ENCODE measurements around the gene PFKFB3. TPM values are rescaled to one million over a fixed set of nuclear protein-coding genes. Genes with fewer than 3 reads are reported as not detected.
A peak's percentile ranks its signal among the peaks of the same experiment; 100 is the strongest.

PFKFB3 gene
- total RNA-seq, 1 donor, result 19.2 TPM

- H3K36me3 ChIP-seq (ENCODE audit: insufficient read depth, low read length), result no peaks in the 10 kb centered on the region
- H3K27me3 ChIP-seq (ENCODE audit: insufficient read depth, low read length), result no peaks in the 10 kb centered on the region
- H2AFZ ChIP-seq (ENCODE audit: low read length), result no peak overlapping the region
- no peaks in the 10 kb centered on the region for H4K20me1 ChIP-seq (ENCODE audit: insufficient read depth, low read length)
- no peaks in the 10 kb centered on the region for H3K9me3 ChIP-seq (ENCODE audit: low read depth, low read length)
- no peak overlapping the region for H3K4me2 ChIP-seq (ENCODE audit: insufficient read depth, low read length)
- H3K4me3 ChIP-seq (ENCODE audit: insufficient read depth, low read length), result no peak overlapping the region
- no peaks in the 10 kb centered on the region for H3K79me2 ChIP-seq (ENCODE audit: insufficient read depth, low read length)
- peaks cover 11% of the 10 kb centered on the region for H3K4me1 ChIP-seq (ENCODE audit: insufficient read depth, low read length)
- H3K27ac ChIP-seq (ENCODE audit: low read depth, low read length), result no peak overlapping the region
- no peak for TF ChIP-seq CTCF (IDR thresholded peaks at IDR 0.05; ENCODE audit: extremely low read depth, low read depth, low read length)
- DNase-seq (ENCODE audit: insufficient read length, low spot score, missing footprints), result no peak
These were observed 68.2 kb downstream of the PFKFB3 start for GRCh38 chr10:6270951-6271350.

GRCh38 chr10:6271663-6272062 is 68.9 kb downstream of the PFKFB3 start:
- H3K4me3 ChIP-seq (ENCODE audit: insufficient read depth, low read length), result no peak overlapping the region
- no peak for TF ChIP-seq CTCF (IDR thresholded peaks at IDR 0.05; ENCODE audit: extremely low read depth, low read depth, low read length)

GRCh38 chr10:6272126-6272525 is 69.4 kb downstream of the PFKFB3 start:
- no peak overlapping the region for H3K27ac ChIP-seq (ENCODE audit: low read depth, low read length)
- H3K79me2 ChIP-seq (ENCODE audit: insufficient read depth, low read length), result no peaks in the 10 kb centered on the region
- H4K20me1 ChIP-seq (ENCODE audit: insufficient read depth, low read length), result no peaks in the 10 kb centered on the region
- H3K4me2 ChIP-seq (ENCODE audit: insufficient read depth, low read length), result no peak overlapping the region
- no peaks in the 10 kb centered on the region for H3K9me3 ChIP-seq (ENCODE audit: low read depth, low read length)
- no peak overlapping the region for H3K4me3 ChIP-seq (ENCODE audit: insufficient read depth, low read length)
- DNase-seq (ENCODE audit: insufficient read length, low spot score, missing footprints), result no peak
- no peak overlapping the region for H2AFZ ChIP-seq (ENCODE audit: low read length)
- no peaks in the 10 kb centered on the region for H3K36me3 ChIP-seq (ENCODE audit: insufficient read depth, low read length)
- H3K4me1 ChIP-seq (ENCODE audit: insufficient read depth, low read length), result peaks cover 12% of the 10 kb centered on the region
- TF ChIP-seq CTCF (IDR thresholded peaks at IDR 0.05; ENCODE audit: extremely low read depth, low read depth, low read length), result no peak
- H3K27me3 ChIP-seq (ENCODE audit: insufficient read depth, low read length), result no peaks in the 10 kb centered on the region

More at GRCh38 chr10:6271663-6272062, 68.9 kb downstream of the PFKFB3 start:
- no peak overlapping the region for H2AFZ ChIP-seq (ENCODE audit: low read length)
- no peak overlapping the region for H3K27ac ChIP-seq (ENCODE audit: low read depth, low read length)
- H3K4me2 ChIP-seq (ENCODE audit: insufficient read depth, low read length), result no peak overlapping the region
- H3K4me1 ChIP-seq (ENCODE audit: insufficient read depth, low read length), result peaks cover 12% of the 10 kb centered on the region
- DNase-seq (ENCODE audit: insufficient read length, low spot score, missing footprints), result no peak
- H3K9me3 ChIP-seq (ENCODE audit: low read depth, low read length), result no peaks in the 10 kb centered on the region
- no peaks in the 10 kb centered on the region for H4K20me1 ChIP-seq (ENCODE audit: insufficient read depth, low read length)
- no peaks in the 10 kb centered on the region for H3K27me3 ChIP-seq (ENCODE audit: insufficient read depth, low read length)
- no peaks in the 10 kb centered on the region for H3K79me2 ChIP-seq (ENCODE audit: insufficient read depth, low read length)
- no peaks in the 10 kb centered on the region for H3K36me3 ChIP-seq (ENCODE audit: insufficient read depth, low read length)

GRCh38 chr10:6273351-6273750 is 70.6 kb downstream of the PFKFB3 start:
- Histone ChIP-seq H3K27me3 (ENCODE audit: insufficient read depth, low read length) (no peaks in the 10 kb centered on the region), H3K4me3 (ENCODE audit: insufficient read depth, low read length) (no peak overlapping the region), H3K27ac (ENCODE audit: low read depth, low read length) (no peak overlapping the region), H4K20me1 (ENCODE audit: insufficient read depth, low read length) (no peaks in the 10 kb centered on the region), H3K79me2 (ENCODE audit: insufficient read depth, low read length) (no peaks in the 10 kb centered on the region), H3K4me1 (ENCODE audit: insufficient read depth, low read length) (peaks cover 12% of the 10 kb centered on the region), H3K4me2 (ENCODE audit: insufficient read depth, low read length) (no peak overlapping the region), H2AFZ (ENCODE audit: low read length) (peak overlapping the region; percentile 16), H3K36me3 (ENCODE audit: insufficient read depth, low read length) (no peaks in the 10 kb centered on the region), H3K9me3 (ENCODE audit: low read depth, low read length) (no peaks in the 10 kb centered on the region)
- no peak for DNase-seq (ENCODE audit: insufficient read length, low spot score, missing footprints)
- no peak for TF ChIP-seq CTCF (IDR thresholded peaks at IDR 0.05; ENCODE audit: extremely low read depth, low read depth, low read length)

Measured in osteoblast (primary cell).